ENCODE data around the gene ENO2.

- TF ChIP-seq EZH2 (IDR thresholded peaks at IDR 0.05; ENCODE audit: borderline replicate concordance, low read depth, low read length, poor library complexity, severe bottlenecking) (no peak), CTCF (conservative IDR thresholded peaks at IDR 0.05; ENCODE audit: low read depth, low read length) (no peak)
Observed at GRCh38 chr12:6914246-6914946, at the start of gene ENO2.

Data from A673 (cell line).